Amygdala (tissue), 56 donors: ENCODE measurements around the gene ARHGAP33.

ENCODE experiments used
- DNase-seq, 56 donors: peaks; one replicate each; lab custom pipeline; 2025; lab: John Stamatoyannopoulos, UW

Gene ARHGAP33

DNA sequence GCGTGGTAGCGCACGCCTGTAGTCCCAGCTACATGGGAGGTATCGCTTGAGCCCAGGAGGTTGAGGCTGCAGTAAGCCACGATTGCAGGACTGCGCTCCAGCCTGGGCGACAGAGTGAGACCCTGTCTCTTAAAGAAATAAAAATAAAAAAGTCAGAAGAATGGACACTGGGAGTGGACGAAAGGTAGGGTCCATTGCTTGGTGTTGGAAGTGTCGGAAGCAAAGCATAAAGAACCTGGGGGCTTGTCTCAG is 392 bp upstream of the ARHGAP33 start:
- no peak for DNase-seq

- peak in 3 of 56 donors; percentile 18 to 33 (median 28) for DNase-seq
Measured at GRCh38 chr19:35776102-35776788, 881 bp downstream of the ARHGAP33 start.

- DNase-seq = peak in 23 of 56 donors; percentile 9 to 55 (median 34)
Measured at GRCh38 chr19:35777086-35777841, 1.9 kb downstream of the ARHGAP33 start.

DNA sequence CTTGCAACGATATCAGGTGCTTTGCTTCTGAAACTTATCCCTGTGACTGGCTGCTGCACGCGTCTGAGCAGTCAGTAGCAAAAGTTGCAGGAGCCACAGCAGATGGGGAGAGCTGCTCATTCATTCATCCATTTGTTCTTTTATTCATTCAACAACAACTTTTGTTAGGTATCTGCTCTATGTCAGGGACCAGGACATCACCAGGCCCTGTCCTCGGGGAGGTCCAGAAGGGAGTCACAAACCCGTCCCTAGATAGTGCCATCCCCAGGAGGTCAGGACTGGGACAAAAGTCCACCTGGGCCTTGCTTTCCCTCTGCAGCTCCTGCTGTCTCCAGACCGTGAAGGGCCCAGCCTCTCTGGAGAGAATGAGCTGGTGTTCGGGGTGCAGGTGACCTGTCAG is 2.6 kb downstream of the ARHGAP33 start:
- no peak for DNase-seq

DNA sequence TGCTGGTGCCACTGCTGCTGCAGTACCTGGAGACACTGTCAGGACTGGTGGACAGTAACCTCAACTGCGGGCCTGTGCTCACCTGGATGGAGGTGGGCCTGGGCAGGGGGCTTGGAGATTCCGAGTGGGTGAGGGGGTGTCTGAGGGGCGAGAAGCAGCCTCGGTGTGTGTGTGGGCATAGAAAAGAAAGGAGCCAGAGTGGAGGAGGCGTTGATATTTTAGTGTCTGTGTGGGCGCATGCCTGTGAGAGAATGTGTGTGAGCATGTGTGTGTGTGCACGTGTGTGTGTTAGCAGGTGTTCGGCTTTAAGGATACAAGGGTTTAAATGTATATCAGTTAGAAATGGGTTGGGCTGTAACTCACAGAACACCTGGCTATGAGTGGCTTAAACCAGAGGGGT is 3.7 kb downstream of the ARHGAP33 start:
- DNase-seq = no peak

DNA sequence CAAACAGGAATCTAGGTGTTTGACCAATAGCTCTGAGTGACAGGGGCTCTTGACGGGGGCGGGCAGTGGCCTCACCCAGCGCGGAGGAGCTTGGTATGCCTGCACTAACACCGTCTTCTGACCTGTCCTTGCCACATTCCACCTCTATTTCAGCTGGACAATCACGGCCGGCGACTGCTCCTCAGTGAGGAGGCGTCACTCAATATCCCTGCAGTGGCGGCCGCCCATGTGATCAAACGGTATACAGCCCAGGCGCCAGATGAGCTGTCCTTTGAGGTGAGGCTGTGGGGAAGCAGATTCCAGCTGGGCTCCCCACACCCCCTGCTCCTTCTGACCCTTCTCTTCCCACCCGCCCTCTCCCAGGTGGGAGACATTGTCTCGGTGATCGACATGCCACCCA is 4.7 kb downstream of the ARHGAP33 start:
- no peak for DNase-seq

- no peak for DNase-seq
Measured at GRCh38 chr19:35780717-35781116, 5.4 kb downstream of the ARHGAP33 start.

DNA sequence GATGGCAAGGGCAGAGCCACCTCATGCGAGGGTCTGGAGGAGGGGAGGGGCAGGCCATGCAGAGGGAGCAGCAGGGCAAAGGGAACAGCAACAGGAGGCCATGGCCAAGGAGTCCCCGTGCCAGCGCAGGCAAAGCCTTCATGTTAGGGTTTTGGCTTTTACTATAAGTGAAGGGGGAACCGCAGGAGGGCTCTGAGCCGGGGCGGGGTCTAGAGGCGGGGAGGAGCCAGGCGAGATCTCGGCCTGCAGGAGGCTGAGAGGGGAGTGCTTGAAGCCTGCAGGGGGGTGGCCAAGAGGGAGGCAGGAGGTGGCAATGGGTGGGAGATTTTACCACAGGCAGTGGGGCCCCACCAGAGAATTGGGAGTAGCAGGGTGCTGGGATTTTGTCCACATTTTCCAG is 6.3 kb downstream of the ARHGAP33 start:
- DNase-seq = no peak

DNA sequence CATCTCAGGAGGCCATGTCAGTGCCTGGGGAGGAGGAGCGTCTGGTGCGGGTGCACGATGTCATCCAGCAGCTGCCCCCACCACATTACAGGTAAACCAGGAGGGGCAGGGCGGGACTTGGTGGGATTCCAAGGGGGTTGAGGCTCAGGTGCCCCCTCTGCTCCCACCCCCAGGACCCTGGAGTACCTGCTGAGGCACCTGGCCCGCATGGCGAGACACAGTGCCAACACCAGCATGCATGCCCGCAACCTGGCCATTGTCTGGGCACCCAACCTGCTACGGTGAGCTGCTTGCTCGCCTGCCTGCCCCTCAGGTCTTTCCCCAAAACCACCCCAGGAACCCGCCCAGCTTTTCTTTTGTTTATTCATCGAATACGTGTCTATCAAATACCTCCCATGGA is 7.2 kb downstream of the ARHGAP33 start:
- no peak for DNase-seq

DNA sequence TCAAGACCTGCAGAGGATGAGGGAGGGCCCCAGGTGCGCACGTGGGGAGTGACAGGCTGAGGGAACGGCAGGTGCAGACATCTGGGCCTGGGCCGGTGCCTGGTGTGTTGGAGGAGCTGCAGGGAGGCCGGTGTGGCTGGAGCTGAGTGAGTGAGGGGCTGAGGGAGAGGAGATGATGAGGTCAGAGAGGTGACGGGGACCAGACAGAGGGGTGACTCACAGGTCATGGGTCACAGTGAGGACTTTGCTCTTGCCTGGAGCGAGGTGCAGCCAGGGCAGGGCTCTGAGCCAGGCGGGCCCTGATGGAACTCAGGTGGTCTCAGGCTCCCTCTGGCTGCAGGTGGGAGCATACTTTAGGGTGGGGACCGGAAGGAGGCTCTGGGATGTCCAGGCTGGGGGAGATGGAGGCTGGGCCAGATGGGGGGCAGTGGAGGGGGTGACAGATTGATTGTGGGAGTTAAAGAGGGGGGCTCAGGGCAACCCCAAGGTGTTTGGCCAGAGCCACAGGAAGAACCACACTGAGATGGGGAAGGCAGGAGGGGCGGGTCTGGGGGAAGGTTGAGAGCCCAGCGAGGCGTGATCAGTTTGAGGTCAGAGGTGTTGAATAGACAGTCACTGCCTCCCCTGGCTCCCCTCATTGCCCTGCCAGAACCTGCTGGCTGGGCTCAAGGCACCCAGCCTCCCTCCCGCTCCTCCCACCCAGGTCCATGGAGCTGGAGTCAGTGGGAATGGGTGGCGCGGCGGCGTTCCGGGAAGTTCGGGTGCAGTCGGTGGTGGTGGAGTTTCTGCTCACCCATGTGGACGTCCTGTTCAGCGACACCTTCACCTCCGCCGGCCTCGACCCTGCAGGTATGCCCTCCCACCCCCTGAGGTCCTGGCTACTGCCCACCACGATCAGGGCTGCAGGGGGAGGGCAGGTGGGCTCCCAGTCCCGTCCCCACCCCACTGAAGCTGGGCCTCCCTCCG is 8.4 kb downstream of the ARHGAP33 start:
- no peak for DNase-seq

- DNase-seq = no peak
Measured at GRCh38 chr19:35784503-35785338, 9.4 kb downstream of the ARHGAP33 start.

- DNase-seq = no peak
Measured at GRCh38 chr19:35785339-35785627, 9.9 kb downstream of the ARHGAP33 start.

- no peak for DNase-seq
Measured at GRCh38 chr19:35786299-35787160, 11.2 kb downstream of the ARHGAP33 start.

DNA sequence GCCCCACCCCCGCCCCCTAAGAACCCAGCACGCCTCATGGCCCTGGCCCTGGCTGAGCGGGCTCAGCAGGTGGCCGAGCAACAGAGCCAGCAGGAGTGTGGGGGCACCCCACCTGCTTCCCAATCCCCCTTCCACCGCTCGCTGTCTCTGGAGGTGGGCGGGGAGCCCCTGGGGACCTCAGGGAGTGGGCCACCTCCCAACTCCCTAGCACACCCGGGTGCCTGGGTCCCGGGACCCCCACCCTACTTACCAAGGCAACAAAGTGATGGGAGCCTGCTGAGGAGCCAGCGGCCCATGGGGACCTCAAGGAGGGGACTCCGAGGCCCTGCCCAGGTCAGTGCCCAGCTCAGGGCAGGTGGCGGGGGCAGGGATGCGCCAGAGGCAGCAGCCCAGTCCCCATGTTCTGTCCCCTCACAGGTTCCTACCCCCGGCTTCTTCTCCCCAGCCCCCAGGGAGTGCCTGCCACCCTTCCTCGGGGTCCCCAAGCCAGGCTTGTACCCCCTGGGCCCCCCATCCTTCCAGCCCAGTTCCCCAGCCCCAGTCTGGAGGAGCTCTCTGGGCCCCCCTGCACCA is 11.9 kb downstream of the ARHGAP33 start:
- DNase-seq = no peak

DNA sequence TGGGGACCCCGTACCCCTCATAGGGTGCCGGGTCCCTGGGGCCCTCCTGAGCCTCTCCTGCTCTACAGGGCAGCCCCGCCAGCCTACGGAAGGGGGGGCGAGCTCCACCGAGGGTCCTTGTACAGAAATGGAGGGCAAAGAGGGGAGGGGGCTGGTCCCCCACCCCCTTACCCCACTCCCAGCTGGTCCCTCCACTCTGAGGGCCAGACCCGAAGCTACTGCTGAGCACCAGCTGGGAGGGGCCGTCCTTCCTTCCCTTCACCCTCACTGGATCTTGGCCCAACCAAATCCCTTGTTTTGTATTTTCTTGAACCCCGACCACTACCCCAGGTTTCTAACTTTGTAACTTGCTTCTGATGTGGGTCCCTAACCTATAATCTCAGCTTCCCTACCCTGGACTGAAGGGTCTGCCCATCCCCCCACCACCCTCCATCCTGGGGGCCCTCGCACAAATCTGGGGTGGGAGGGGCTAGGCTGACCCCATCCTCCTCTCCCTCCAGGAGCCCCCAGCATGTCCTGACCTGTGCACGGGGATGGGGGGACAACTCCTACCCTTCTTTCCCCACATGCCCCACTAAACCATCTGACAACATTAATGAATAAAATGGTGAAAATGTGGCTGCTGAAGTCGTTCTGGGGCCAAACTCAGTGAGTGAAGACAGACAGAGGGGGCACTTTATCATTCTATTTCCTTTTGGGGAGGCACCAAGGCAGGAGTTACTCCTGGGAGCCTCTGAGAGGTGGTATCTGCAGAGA is 13.0 kb downstream of the ARHGAP33 start:
- no peak for DNase-seq

- no peak for DNase-seq
Measured at GRCh38 chr19:35789195-35789977, 14.0 kb downstream of the ARHGAP33 start.
